H1 (cell line): ENCODE measurements around the gene CNIH1. TPM values are rescaled to one million over a fixed set of nuclear protein-coding genes. Genes with fewer than 3 reads are reported as not detected.
A peak's percentile ranks its signal among the peaks of the same experiment; 100 is the strongest.

Experiments
- CTCF ChIA-PET: fragments of 300-600 bp; sonication (Branson Sonifier 250); formaldehyde crosslinking; loops from one replicate; lab custom pipeline; 2021; ENCODE audit not compliant: partially characterized antibody; lab: Charles Lee
- POLR2A ChIA-PET: fragments of 300-600 bp; sonication (Branson Sonifier 250); formaldehyde crosslinking; loops from one replicate; lab custom pipeline; 2021; ENCODE audit warnings: inconsistent platforms; ENCODE audit not compliant: partially characterized antibody; lab: Charles Lee
- DNase-seq, 2 experiments: peaks; one replicate each; pipeline versions ENCODE4 v3.0.0 to v3.0.0-alpha.2; 2010 to 2022; ENCODE audit warnings: low spot score in 2 of 2, low read depth in 1 of 2, mixed read lengths in 1 of 2
- FAIRE-seq: peaks from 2 replicates; lab custom pipeline; 2011; peaks lifted over from hg19 to GRCh38; lab: Jason Lieb, UNC
- H2AFZ ChIP-seq: 2 replicates; pipeline ENCODE4 v1.8.1; 2012; ENCODE audit warnings: low read length, inconsistent platforms
- H2AK5ac ChIP-seq: 2 replicates; pipeline ENCODE4 v1.6.1; 2013; ENCODE audit warnings: low read depth, low read length
- H2BK120ac ChIP-seq: replicated peaks from 2 replicates; pipeline ENCODE3; 2013; ENCODE audit warnings: low read depth, low read length, inconsistent platforms
- H2BK12ac ChIP-seq: 2 replicates; pipeline ENCODE4 v1.6.1; 2013; ENCODE audit warnings: low read depth, low read length
- H2BK15ac ChIP-seq: 2 replicates; pipeline ENCODE4 v1.6.1; 2013; ENCODE audit warnings: low read length
- H2BK20ac ChIP-seq: 2 replicates; pipeline ENCODE4 v1.6.1; 2013; ENCODE audit warnings: low read length
- H2BK5ac ChIP-seq: 2 replicates; pipeline ENCODE4 v1.6.1; 2013; ENCODE audit warnings: low read depth, low read length
- H3K14ac ChIP-seq: 2 replicates; pipeline ENCODE4 v1.6.1; 2013; ENCODE audit warnings: inconsistent platforms; ENCODE audit not compliant: insufficient read length
- H3K18ac ChIP-seq: 2 replicates; pipeline ENCODE4 v1.6.1; 2013; ENCODE audit warnings: low read length; ENCODE audit errors: extremely low read depth
- H3K23ac ChIP-seq: 2 replicates; pipeline ENCODE4 v1.6.1; 2013; ENCODE audit warnings: inconsistent platforms; ENCODE audit not compliant: insufficient read length
- H3K23me2 ChIP-seq: 2 replicates; pipeline ENCODE4 v1.6.1; 2013; ENCODE audit warnings: low read depth, low read length
- H3K27ac ChIP-seq: 2 replicates; pipeline ENCODE4 v1.6.1; 2011; ENCODE audit warnings: low read depth, low read length, inconsistent platforms
- H3K27me3 ChIP-seq, 4 experiments: replicated peaks in 1 of 4; 1 replicate in 1 of 4; 2 replicates in 3 of 4; pipeline versions ENCODE4 v1.6.1 to v1.8.1; 2011 to 2013; ENCODE audit warnings: low read length in 3 of 4, mild to moderate bottlenecking in 3 of 4, inconsistent platforms in 2 of 4, mixed read lengths in 2 of 4, moderate library complexity in 1 of 4; ENCODE audit not compliant: control insufficient read depth in 3 of 4, insufficient read depth in 3 of 4; ENCODE audit errors: extremely low read depth in 1 of 4
- H3K36me3 ChIP-seq, 4 experiments: 2 replicates each; pipeline versions ENCODE4 v1.6.1 to v1.8.1; 2011 to 2013; ENCODE audit warnings: mild to moderate bottlenecking in 4 of 4, low read length in 3 of 4, moderate library complexity in 2 of 4, control low read depth in 1 of 4, inconsistent platforms in 1 of 4; ENCODE audit not compliant: insufficient read depth in 4 of 4, control insufficient read depth in 2 of 4
- H3K4ac ChIP-seq: replicated peaks from 2 replicates; pipeline ENCODE3; 2013; ENCODE audit warnings: low read length, low read depth, mixed read lengths, inconsistent platforms; ENCODE audit not compliant: insufficient read length
- H3K4me1 ChIP-seq, 4 experiments: replicated peaks in 1 of 4; 1 replicate in 1 of 4; 2 replicates in 3 of 4; pipeline versions ENCODE4 v1.6.1 to v1.8.1; 2011 to 2013; ENCODE audit warnings: low read length in 3 of 4, inconsistent platforms in 2 of 4, mixed read lengths in 1 of 4; ENCODE audit not compliant: insufficient read depth in 4 of 4, control insufficient read depth in 3 of 4
- H3K4me2 ChIP-seq, 2 experiments: 2 replicates each; pipeline versions ENCODE4 v1.6.1 to v1.8.1; 2011 to 2013; ENCODE audit warnings: low read depth in 2 of 2, low read length in 2 of 2, control low read depth in 1 of 2, inconsistent platforms in 1 of 2, mild to moderate bottlenecking in 1 of 2; ENCODE audit not compliant: insufficient read depth in 1 of 2
- H3K4me3 ChIP-seq, 4 experiments: fragments of 200-600, 300-600 bp in 1 of 4; sonication (generic), shearing (Covaris generic), sonication (Bioruptor Twin) in 1 of 4; 2 replicates each; pipeline versions ENCODE4 v1.5.1 to v1.8.1; 2011 to 2016; ENCODE audit warnings: low read length in 4 of 4, low read depth in 3 of 4, control low read depth in 2 of 4, inconsistent platforms in 2 of 4, mild to moderate bottlenecking in 2 of 4, mixed read lengths in 1 of 4, moderate library complexity in 1 of 4; ENCODE audit not compliant: insufficient read depth in 2 of 4; ENCODE audit errors: extremely low read depth in 1 of 4
- H3K56ac ChIP-seq: replicated peaks from 2 replicates; pipeline ENCODE3; 2013; ENCODE audit warnings: low read depth, mild to moderate bottlenecking, mixed read lengths, low read length, inconsistent platforms; ENCODE audit not compliant: insufficient read length
- H3K79me1 ChIP-seq: 2 replicates; pipeline ENCODE4 v1.6.1; 2013; ENCODE audit warnings: low read depth, low read length, control low read depth
- H3K79me2 ChIP-seq, 2 experiments: 2 replicates each; pipeline versions ENCODE4 v1.6.1 to v1.8.1; 2012 to 2013; ENCODE audit warnings: low read length in 2 of 2, mild to moderate bottlenecking in 2 of 2, inconsistent platforms in 1 of 2; ENCODE audit not compliant: insufficient read depth in 2 of 2, control insufficient read depth in 1 of 2
- H3K9ac ChIP-seq, 4 experiments: replicated peaks in 1 of 4; 1 replicate in 1 of 4; 2 replicates in 3 of 4; pipeline versions ENCODE4 v1.6.1 to v1.8.1; 2011 to 2013; ENCODE audit warnings: low read depth in 3 of 4, low read length in 3 of 4, control low read depth in 2 of 4, mild to moderate bottlenecking in 2 of 4, moderate library complexity in 2 of 4, inconsistent platforms in 1 of 4; ENCODE audit errors: extremely low read depth in 1 of 4
- H3K9me3 ChIP-seq, 2 experiments: 2 replicates each; pipeline versions ENCODE4 v1.6.1 to v1.8.1; 2012 to 2013; ENCODE audit warnings: mild to moderate bottlenecking in 2 of 2, moderate library complexity in 2 of 2, control low read depth in 1 of 2, inconsistent platforms in 1 of 2, low read depth in 1 of 2, low read length in 1 of 2, mixed read lengths in 1 of 2; ENCODE audit not compliant: insufficient read depth in 2 of 2
- H4K20me1 ChIP-seq, 2 experiments: replicated peaks in 1 of 2; 2 replicates each; pipeline versions ENCODE3 to v1.8.1; 2011 to 2013; ENCODE audit warnings: inconsistent platforms in 2 of 2, low read length in 2 of 2, mild to moderate bottlenecking in 1 of 2; ENCODE audit not compliant: insufficient read depth in 2 of 2, control insufficient read depth in 1 of 2
- H4K5ac ChIP-seq: 2 replicates; pipeline ENCODE4 v1.6.1; 2013; ENCODE audit warnings: low read length, low read depth, mixed read lengths, inconsistent platforms; ENCODE audit not compliant: insufficient read length
- H4K8ac ChIP-seq: 2 replicates; pipeline ENCODE4 v1.8.0; 2013; ENCODE audit warnings: mild to moderate bottlenecking, moderate library complexity, low read length, inconsistent platforms; ENCODE audit not compliant: insufficient read depth; ENCODE audit errors: extremely low read depth
- H4K91ac ChIP-seq: replicated peaks from 2 replicates; pipeline ENCODE3; 2013; ENCODE audit warnings: low read length, mixed read lengths, inconsistent platforms; ENCODE audit not compliant: insufficient read length
- GTF2F1 ChIP-seq: IDR thresholded peaks from 2 replicates; pipeline ENCODE4 v1.6.1; 2012; ENCODE audit warnings: low read depth, low read length, improper control_type of control experiment, borderline replicate concordance
- TBP ChIP-seq: IDR thresholded peaks from 2 replicates; pipeline ENCODE4 v1.6.1; 2011; ENCODE audit warnings: low read depth, low read length, improper control_type of control experiment
- WGBS, 2 experiments: shearing (Covaris generic) in 1 of 2; methylation state at CpG; one replicate each; pipeline versions ENCODE4 v1.1.6 to v1.1.7; 2013 to 2015; ENCODE audit warnings: low lambda C conversion rate in 2 of 2, mixed read lengths in 2 of 2, inconsistent platforms in 1 of 2, low coverage in 1 of 2, missing lambda C conversion rate in 1 of 2; ENCODE audit not compliant: insufficient replicate concordance in 2 of 2, insufficient coverage in 1 of 2, insufficient read length in 1 of 2; ENCODE audit errors: extremely low coverage in 1 of 2, missing lambda C conversion rate in 1 of 2; 5-methylcytosine and 5-hydroxymethylcytosine counted together
- polyA plus RNA-seq, 7 experiments: library from polyadenylated mRNA; depleted of rRNA in 3 of 7; stranded (reverse) in 5 of 7; unstranded in 2 of 7; fragments of >200 nt in 5 of 7; fragments of 200-250 nt in 2 of 7; gene quantifications; 1 replicate in 5 of 7; 2 replicates in 1 of 7; 4 replicates in 1 of 7; pipeline versions ENCODE4 v1.2.1 to v1.2.3, GENCODE V29; 2011 to 2013; ENCODE audit warnings: missing spikeins in 2 of 7, mixed read lengths in 2 of 7
- total RNA-seq: library from RNA; stranded (reverse); fragmentation: NEBNext Ultra II Directional; extraction: Animal tissue kit (Norgen Biotek cat#: 25700); gene quantifications from 2 replicates; pipeline ENCODE4 v1.2.1, GENCODE V29; 2021

Gene CNIH1
- total and polyA plus RNA-seq, 2 of the 8 experiments (the other 6 are each of a cell fraction or from before 2014, with no cell fraction given) = 119 to 333 TPM

DNA sequence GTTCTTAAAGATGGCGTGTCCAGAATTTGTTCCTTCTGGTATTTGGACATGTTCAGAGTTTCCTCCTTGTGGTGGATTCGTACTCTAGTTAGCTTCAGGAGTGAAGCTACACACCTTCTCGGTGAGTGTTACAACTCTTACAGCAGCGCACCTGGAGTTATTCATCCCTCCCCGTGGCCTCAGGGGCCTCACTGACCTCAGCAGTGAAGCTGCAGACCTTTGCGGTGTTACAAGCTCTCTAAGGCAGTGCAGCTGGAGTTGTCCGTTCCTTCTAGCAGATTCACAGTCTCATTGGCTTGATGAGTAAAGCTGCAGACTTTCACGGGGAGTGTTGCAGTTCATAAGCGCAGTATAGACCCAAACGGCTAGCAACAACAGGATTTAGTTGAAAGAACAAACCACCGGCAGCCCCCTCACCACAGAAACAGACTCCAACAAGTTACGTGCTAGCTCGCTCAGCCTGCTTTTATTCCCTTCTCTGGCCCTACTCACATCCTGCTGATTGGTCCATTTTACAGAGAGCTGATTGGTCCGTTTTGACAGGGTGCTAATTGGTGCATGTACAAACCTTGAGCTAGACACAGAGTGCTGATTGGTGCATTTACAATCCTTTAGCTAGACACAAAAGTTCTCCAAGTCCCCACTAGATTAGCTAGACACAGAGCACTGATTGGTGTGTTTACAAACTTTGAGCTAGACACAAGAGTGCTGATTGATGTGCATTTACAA is 48.9 kb downstream of the CNIH1 start:
- Histone ChIP-seq H2BK5ac (no peak overlapping the region), H4K91ac (no peak overlapping the region), H3K79me1 (no peaks in the 10 kb centered on the region), H3K9me3 (no peaks in the 10 kb centered on the region), H2BK20ac (no peak overlapping the region), H3K4me1 (peaks cover 0 to under 1% (median under 1%) of the 10 kb centered on the region in 4 experiments; a peak in 2 of 7 replicates), H4K20me1 (no peaks in the 10 kb centered on the region), H3K18ac (no peak overlapping the region), H3K9ac (no peak overlapping the region), H3K23me2 (peaks cover 8% of the 10 kb centered on the region; the same call in 1 of the 2 replicates), H2BK15ac (no peak overlapping the region), H2AK5ac (no peak overlapping the region), H3K4ac (no peak overlapping the region), H3K27me3 (peaks cover 0 to 1% (median under 1%) of the 10 kb centered on the region in 4 experiments; a peak in 2 of 7 replicates), H2BK120ac (no peak overlapping the region), H3K56ac (no peak overlapping the region), H3K4me2 (peak overlapping the region in 1 of 2 experiments; percentile 43; a peak in 1 of 4 replicates), H3K79me2 (no peaks in the 10 kb centered on the region), H3K4me3 (no peak overlapping the region), H4K8ac (no peak overlapping the region), H2BK12ac (no peak overlapping the region), H3K36me3 (no peaks in the 10 kb centered on the region), H3K23ac (no peak overlapping the region), H3K27ac (no peak overlapping the region), H4K5ac (no peak overlapping the region), H2AFZ (no peak overlapping the region), H3K14ac (no peak overlapping the region)
- POLR2A ChIA-PET = interaction anchor here (1.2 to 3.7 kb wide), 6 partner anchors 10 to 172 kb away, joined by 3 to 25 read pairs (median 10); partner anchors contain the start of gene GMFB
- TF ChIP-seq TBP (peak; percentile 46; the same call in 1 of the 2 replicates), GTF2F1 (no peak)
- CTCF ChIA-PET = interaction anchor here (0.8 to 5.3 kb wide), 6 partner anchors 15 to 96 kb away, joined by 3 to 26 read pairs (median 6); partner anchors contain the start of gene GMFB
- FAIRE-seq (no peak), DNase-seq (no peak)
- WGBS, 2 experiments = 91% methylated on average over 14 of the region's 14 CpGs; no CpG with 5 or more reads in 1 of the 2 experiments
